ENCODE data around the gene FBXO46.
"Not testable (repeated sequence)": the region's sequence is repeated elsewhere in the genome, so short reads cannot be mapped to it uniquely, and the experiment has no call there.

Gene FBXO46

DNA sequence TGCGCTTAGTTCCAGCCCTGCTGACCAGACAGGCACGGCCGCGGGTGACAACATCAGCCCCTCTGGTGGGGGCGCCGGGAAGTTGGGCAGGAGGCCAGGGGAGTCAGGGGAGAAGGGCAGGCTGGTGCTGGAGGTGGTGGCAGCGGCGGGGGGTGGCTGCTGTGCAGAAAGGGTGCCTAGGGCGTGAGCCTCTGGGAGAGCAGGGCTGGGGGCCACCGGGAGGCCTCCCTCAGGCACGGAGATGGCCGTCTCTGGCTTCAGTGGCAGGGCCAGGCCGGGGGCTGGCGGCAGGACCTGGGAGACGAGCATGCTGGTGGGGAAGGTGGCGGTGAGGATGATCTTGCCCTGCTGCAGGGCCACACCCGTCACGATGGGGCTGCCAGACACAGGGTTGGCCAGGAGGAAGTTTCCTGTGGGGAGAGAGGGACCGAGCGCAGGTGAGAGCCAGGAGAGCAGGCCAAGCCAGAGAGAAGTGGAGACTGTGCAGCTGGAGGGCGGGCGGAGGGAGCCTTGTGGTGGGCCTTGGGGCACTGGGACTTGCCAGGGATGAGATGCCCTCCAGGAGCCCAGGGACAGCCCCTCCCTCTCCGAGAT is 35.1 kb upstream of the FBXO46 start:
- no peak for DNase-seq

DNA sequence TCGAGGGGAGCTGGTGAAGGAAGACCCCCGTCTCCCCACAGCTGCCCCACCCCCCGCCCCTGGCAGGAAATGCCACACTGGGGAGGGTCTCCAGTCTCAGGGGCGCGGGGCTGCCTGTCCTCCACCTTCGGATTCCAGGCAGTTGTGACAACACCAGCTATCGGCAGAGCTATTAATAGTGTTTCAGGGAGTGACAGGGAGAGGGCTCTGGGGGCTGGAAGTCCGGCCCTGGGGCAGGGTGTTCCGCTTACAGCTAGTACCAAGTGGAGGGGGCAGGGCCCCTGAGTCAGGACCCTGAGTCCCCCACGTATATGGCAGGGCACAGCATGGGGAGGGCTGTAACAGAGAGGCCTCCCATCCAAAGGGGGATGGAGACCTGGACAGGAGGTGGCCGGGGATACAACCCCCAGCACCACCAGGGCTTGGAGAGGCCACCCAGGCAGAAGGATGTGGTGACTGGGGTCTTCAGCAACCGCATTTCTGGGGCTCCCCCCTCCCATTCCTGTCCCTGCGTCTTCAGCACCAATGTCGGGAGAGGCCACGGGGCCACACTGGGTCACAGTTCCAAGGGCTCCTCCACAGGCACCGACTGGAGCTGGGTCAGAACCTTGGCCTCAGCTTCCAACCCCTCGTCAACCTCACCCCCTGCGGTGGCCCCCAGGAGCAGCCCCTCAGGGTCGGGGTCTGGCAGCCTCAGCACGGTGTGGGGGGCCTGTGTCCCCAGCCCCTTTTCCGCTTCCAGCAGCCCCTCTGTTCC is 34.4 kb upstream of the FBXO46 start:
- DNase-seq: no peak

DNA sequence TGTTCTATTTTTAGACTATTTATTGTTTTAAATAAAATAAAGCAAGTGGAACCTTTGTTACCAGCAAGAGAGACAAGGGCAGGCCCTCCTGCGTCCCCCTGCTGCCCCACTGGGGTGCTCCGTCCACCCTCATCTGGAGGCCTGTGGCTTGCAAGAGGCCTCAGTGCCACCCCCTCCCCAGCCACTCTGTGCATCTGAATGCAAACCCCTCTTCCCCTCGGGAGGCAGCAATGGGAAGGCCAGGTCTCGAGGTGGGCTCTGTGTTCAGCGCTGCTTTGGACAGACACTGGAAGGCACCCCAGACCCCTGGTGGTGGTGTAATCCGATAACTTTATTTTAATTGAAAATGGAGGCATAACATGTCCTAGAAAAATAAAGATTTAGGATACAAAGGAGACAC is 33.8 kb upstream of the FBXO46 start:
- no peak for DNase-seq

DNA sequence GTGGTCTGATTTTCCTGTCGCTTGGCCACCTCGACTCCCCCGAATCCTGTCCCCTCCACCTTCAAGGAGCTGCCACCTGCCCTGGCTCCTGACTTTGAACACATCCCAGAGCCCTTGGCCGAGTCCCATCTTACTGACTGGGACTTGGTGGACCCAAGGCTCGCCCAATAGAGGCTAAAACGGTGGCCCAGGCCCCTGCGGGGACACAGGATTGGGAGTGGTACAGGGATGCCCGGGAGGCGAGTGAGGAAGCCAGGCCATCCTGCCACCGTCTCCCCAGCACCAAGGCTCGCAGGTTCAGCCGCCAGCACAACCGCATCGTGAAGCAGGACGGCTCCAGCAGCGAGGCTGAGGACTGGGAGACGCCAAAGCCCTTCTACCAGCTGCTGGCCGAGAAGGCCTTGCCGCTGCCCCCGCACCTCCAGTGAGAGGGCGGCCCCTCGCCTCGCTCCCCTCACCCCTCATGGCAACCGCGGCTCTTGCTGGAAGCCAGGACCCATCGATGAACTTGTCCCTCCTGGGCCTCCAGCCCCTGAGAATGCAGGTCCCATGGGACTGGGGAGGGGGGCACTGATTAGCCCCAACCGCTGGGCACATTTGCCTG is 33.1 kb upstream of the FBXO46 start:
- no peak for DNase-seq

DNA sequence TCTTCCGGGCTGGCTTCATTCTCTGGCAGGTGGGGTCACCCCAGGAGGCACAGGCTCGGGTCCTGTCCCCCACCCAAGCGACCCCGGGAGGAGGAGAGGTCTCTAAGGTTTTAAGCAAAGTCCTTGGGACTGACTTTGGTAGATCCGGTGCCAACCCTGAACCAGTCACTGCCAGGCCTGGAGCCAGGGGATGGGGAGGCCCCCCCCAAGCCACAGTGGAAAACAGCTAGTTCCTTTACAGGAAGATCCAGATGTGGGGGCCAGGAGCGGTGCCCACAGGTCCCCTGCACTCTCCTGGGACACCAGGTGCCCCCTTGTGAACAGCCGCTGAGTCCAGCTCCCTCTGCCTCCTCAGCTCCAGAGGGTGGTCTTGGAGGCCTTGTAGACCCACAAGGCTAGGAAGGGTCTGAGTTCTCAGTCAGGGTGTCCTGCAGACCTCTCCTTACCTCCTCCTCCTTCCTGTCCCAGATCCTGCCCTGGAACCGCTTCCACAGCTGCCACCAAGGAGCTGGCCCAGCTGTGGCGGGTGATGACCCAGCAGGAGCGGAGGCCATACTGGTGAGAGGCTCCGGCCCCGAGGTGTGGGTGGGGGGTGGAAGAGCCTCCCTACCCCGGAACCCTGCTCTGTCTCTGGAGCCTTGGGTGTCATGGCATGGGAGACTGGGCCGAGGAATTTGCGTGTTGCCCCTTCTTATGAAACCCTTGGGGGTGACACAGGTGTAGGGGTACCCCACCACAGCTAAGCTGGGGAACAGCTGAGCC is 32.4 kb upstream of the FBXO46 start:
- no peak for DNase-seq

DNA sequence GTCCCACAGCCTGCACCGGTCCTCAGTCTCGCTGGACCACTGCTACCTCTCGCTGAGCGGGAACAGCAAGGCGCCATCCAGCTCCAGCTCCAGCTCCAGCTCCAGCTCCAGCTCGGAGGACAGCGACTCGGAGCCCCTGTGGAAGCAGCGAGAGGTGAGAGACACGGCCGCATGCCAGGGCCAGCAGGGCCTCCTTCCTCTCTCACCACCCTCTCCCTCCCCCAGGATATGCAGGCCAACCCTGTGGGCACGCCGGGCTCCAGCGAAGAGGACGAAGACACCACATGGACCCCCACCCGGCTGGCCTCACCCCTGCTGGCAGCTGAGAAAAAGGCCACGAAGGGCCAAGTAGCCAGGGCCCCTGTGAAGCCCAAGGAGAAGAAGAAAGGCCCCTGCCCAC is 31.0 kb upstream of the FBXO46 start:
- DNase-seq: no peak

DNA sequence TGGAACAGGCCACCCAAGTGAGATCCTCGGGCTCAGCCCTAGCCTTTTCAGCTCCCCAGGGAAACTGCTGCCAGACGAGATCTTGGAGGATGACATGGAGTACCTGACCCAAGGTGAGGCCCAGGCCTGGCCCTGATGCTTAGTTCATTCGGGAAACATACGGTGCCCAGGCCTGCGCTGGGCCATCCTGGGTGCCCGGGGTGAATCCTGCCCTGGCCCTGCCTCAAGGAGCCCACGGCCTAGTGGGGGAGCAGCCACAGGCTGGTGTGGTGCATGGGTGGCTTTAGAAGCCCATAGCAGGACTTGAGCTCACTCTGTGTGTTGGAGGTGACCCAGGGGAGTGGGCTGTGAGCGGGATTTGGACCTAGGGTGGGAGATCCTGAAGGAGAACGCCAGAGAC is 28.2 kb upstream of the FBXO46 start:
- no peak for DNase-seq

DNA sequence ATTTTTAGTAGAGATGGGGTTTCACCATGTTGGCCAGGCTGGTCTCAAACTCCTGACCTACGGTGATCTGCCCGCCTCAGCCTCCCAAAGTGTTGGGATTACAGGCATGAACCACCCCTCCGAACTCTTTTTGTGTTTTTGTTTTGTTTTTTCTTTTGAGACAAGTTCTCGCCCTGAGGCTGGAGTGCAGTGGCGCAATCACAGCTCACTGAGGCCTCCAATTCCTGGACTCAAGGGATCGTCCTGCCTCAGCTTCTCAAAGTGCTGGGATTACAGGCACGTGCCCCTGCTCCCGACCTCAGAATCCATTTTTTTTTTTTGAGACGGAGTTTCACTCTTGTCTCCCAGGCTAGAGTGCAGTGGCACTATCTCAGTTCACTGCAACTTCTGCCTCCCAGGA is 27.0 kb upstream of the FBXO46 start:
- DNase-seq: no peak

DNA sequence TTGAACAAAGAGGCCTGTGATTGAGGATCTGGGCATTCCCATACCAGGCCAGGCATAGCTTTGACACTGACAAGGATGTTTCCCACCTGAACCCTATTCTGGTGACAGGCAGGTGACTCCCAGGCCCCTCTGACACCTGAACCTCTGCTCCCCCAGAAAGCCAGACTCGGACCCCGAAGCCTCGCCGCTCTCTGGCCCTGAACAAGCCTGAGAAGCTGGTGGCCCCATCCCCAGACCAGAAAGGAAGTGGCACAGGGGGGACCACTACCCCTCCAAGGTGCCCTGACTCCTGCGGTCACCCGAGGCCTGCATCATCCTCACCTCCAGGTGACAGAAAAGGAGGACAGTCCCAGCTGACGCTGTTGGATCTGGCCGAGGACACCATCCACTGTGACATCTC is 23.6 kb upstream of the FBXO46 start:
- no peak for DNase-seq

DNA sequence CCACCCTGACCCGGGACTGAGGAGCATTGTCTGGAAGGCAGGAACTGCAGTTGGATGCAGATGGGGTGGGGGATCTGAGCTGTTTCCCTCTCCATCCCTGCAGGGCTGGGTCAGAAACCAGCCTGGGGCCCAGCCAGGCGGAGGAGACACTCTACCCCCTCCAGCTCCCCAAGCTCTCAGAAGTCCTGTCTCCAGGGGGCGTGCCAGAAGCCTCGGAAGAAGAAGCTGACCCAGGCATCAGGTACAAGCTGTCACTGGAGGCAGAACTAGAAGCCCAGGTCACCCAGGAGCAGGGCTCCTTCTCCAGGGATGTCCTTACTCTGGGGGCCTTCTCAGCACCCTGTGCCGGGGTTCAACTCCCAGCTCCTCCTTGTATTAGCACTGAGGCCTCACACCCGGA is 22.9 kb upstream of the FBXO46 start:
- no peak for DNase-seq

DNA sequence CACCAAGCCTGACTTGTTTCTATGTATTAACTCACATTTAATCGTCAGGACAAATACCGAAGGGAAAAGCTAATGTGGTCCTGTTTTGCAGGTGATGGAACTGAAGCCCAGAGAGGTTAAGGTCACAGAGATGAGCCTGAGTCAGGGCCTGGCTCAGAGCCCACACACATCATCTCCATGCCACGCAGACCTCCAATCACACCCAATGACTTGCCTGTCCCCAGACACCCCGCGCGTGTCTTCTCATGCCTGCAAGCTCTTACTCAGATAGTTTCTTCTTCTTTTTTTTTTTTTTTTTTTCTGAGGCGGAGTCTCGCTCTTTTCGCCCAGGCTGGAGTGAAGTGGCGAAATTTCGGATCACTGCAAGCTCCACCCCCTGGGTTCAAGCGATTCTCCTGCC is 21.9 kb upstream of the FBXO46 start:
- no peak for DNase-seq

DNA sequence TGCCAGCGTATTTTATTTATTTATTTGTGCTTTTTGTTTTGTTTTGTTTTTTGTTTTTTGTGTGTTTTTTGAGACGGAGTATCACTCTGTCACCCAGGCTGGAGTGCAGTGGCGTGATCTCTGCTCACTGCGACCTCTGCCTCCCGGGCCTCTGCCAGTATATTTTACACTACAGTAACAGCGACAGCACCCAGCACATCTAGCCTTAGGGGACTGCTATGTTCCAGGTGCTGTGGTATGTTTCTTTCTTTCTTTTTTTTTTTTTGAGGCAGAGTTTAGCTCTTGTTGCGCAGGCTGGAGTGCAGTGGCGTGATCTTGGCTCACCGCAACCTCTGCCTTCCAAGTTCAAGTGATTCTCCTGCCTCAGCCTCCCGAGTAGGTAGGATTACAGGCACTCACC is 20.8 kb upstream of the FBXO46 start:
- not testable (repeated sequence) for DNase-seq

DNA sequence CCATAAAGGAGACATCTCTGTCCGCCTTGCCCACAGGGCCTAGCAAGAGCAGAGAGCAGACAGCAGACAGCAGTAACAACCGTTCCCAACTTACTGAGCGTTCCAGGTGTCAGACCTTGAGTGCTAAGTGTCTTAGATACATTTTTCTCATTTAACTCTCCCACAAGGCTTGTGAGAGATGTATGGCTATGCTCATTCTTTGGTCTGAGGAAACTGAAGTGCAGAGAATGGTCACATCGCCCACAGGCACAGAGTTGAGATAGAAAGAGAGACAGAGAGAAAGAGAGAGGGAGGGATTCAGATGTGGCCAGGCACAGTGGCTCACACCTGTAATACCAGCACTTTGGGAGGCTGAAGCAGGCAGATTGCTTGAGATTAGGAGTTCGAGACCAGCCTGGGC is 16.8 kb upstream of the FBXO46 start:
- DNase-seq: no peak

DNA sequence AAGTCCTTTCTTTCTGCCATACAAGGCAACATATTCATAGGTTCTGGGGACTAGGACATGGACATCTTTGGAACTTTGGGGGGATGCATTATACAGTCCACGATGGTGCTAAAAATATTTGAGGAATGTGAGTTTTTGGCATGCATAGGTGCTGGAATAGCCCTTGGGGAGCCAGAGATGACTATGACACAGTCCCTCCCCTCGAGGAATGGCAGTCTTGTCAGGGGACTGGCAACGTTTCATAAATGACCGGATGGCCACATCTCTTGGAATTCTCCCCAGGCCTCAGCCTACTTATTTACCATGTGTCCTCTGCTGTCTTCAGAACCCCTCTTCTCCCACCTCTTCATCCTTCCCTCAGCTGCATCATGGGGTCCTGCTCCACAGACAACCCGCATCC is 16.2 kb upstream of the FBXO46 start:
- DNase-seq: no peak

DNA sequence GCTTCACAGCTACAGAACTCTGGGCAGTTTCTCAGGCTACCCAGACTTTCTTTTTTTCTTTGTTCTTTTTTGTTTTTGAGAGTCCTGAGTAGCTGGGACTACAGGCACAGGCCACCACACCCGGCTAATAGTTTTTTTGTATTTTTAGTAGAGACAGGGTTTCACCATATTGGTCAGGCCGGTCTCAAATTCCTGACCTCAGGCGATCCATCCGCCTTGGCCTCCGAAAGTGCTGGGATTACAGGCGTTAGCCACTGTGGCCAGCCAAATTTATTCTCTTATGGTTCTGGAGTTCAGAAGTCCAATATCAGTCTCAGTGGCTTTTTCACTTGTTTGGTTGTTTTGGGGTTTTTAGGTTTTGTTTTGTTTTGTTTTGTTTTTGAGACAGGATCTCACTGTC is 14.9 kb upstream of the FBXO46 start:
- DNase-seq: no peak

DNA sequence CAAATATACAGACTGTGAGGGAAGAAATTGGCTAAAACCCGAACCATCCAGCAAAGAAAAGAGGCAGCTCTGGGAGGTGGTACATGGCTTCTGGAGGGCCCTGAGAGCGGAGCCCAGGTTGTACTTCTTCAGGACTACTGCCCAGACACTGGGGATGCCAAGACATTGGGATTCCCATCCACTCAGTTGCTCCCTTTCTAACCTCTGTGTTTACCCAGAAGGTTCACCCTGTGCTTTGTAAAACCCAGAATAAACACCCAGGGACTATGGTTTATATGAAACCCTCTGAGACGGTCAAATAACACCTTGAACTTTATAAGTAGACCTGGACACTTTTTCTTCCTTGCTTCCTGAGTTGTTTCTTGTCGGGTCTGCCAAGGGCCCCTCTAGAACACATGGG is 12.3 kb upstream of the FBXO46 start:
- DNase-seq: no peak

DNA sequence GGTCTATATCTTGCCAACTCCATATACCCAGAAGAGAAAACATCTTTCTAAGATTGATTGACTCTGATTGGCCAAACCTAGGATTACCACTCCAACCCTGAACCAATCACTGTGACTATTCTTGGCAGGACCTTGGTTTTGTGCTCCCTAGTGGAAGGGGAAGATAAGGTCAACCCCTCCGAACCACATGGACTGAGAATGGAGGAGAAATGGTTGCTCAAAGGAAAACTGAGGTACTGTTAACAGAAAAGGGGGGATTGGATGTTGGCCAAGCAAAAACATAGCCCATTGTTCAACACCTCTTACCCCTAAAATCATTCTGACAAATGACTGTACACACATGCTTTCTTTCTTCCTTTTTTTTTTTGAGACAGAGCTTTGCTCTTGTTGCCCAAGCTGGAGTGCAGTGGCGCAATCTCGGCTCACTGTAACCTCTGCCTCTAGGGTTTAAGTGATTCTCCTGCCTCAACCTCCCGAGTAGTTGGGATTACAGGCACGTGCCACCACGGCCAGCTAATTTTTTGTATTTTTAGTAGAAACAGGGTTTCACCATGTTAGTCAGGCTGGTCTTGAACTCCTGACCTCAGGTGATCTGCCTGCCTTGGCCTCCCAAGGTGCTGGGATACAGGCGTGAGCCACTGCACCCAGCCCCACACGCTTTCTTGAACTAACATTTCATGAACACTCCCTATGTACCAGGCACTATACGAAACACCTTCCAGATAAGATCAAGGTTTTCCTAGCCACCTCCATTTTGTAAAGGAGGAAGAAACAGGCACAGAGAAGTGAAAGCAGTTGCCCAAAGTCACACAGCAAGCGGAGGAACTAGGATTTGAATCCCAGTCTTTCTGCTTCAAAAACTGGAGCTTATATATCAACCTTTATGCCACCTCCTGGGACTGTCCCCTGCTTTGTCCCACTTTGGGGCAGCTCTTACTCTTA is 9.1 kb upstream of the FBXO46 start:
- no peak for DNase-seq

DNA sequence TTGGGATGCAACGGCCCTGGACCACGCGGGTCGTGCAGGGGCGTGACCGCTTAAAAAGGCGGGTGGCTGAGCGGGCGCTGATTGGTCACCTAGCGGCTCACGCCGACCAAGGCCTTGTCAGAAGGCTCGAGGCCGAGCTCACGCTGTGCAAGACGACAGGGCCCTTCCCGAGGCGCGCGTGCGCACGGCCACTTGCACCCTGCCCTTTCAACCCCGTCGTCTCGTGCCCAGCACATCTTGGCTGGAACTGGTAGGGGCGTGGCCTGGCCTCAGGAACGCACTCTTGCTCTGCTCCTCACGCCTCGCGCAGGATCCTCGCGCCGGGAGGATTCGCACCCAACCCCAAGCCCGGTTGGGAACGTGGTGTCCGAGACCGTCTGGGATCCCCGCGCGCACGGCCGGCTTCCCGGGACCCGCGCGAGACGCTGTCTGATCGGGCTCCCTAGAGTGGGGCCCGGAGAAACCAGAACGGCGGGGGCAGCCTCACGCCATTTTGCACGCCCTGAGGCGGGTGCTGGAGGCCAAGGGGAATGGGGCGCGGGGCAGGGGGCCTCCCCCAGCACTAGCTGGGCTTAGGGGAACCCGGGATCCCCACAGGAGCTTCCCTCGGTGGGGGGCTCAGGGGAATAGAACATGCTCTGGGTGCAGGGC is 2.6 kb upstream of the FBXO46 start, which contains the start of gene MEIOSIN:
Gene MEIOSIN (plus strand): TSS at position 280 of the 651 bp plus-strand sequence. CDS start 1,938 bp downstream, outside the sequence.
- no peak for DNase-seq

DNA sequence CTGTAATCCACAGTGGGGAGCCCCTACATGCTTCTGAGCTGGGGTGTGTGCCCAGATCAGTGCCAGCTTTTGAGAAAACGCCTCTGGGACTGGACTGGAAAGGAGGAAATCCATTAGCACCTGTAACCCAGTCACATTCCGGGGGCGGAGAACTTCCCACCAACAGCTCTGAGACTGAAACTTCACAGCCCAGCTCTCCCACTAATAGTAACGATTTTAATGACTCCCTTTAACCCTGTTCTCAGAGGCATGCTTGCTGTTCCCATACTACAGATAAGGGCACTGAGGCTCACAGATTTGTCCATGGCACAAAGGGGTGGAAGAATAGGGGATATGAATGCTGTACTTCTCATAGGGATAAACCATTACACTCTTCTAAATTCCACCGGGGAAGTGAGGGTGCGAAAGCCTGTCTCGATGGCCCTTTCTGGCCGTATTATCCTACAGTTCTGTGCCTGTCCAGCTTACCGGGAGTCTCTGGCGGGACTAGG is 851 bp downstream of the FBXO46 start:
- DNase-seq: no peak

DNA sequence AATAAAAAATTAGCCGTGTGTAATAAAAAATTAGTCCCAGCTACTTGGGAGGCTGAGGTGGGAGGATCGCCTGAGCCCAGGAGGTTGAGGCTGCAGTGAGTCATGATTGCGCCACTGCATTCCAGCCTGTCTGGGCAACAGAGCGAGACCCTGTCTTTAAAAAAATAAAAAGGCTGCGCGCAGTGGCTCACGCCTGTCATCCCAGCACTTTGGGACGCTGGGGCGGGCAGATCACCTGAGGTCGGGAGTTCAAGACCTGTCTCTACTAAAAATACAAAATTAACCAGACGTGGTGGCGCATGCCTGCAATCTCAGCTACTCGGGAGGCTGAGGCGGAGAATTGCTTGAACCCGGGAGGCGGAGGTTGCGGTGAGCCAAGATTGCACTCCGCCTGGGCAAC is 2.0 kb downstream of the FBXO46 start:
- DNase-seq: not testable (repeated sequence)

DNA sequence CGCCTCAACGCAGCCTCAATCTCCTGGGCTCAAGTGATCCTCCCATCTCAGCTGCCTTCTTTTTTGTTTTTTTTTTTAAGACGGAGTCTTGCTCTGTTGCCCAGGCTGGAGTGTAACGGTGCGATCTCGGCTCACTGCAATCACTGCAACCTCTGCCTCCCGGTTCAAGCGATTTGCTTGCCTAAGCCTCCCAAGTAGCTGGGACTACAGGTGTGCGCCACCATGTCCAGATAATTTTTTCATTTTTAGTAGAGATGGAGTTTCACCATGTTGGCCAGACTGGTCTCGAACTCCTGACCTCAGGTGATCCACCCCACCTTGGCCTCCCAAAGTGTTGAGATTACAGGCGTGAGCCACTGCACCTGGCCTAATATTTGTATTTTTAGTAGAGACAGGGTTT is 10.6 kb downstream of the FBXO46 start:
- not testable (repeated sequence) for DNase-seq

Data from GOT3 (cell line).